Measurements from ENCODE around the gene FETUB.
"Not testable (repeated sequence)": the region's sequence is repeated elsewhere in the genome, so short reads cannot be mapped to it uniquely, and the experiment has no call there.

FETUB gene

DNA sequence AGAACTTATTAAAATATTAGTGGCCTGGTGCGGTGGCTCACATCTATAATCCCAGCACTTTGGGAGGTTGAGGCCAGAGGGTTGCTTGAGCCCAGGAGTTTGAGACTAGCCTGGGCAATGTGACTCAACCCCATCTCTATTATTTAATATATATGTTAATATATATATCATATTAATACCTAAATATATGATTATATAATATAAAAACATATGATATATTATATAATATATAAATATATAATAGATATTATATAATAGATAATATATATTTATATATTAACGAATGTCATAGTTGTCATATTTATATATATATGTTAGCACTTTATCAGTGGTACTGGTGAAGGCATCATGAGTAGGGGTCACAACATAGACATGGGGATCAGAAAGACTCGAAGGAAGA lies 30.9 kb downstream of the FETUB start:
- WGBS, 2 experiments: 87 to 91% methylated on average over 2 of the region's 3 CpGs
- H3K27ac ChIP-seq (ENCODE audit: insufficient read depth, low read depth, low read length, poor library complexity, severe bottlenecking): no peak overlapping the region
- no peaks in the 10 kb centered on the region for H3K9me3 ChIP-seq (ENCODE audit: control insufficient read depth, low read length)
- H3K4me3 ChIP-seq (ENCODE audit: insufficient read depth, low read depth, low read length): no peak overlapping the region
- H3K27me3 ChIP-seq (ENCODE audit: control insufficient read depth, insufficient read depth, low read length, poor library complexity, severe bottlenecking): no peaks in the 10 kb centered on the region
- H3K4me1 ChIP-seq (ENCODE audit: control insufficient read depth, insufficient read depth, low read length): peaks cover 7% of the 10 kb centered on the region
- no peaks in the 10 kb centered on the region for H3K36me3 ChIP-seq (ENCODE audit: control insufficient read depth, insufficient read depth, low read length)

DNA sequence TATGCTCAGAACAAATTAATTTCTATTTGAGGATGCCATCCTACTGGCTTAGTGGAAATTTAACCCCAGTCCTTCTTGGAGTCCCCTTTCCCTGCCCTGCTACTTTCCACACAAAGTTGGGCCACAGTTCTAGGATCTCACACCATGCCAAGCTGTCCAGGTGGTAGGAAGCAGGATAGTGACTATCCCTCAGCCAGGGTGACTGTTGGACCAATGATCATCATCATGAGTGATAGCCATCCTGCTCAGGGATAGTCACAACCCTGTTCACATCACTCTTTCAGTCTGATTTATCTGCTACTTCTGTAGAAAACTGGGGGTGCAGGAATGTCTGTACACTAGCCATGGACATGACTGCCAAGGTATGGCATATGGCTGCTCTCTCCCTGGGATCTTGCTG lies 38.4 kb downstream of the FETUB start:
- H3K36me3 ChIP-seq (ENCODE audit: control insufficient read depth, insufficient read depth, low read length): no peaks in the 10 kb centered on the region
- H3K4me1 ChIP-seq (ENCODE audit: control insufficient read depth, insufficient read depth, low read length): no peaks in the 10 kb centered on the region
- no peaks in the 10 kb centered on the region for H3K27me3 ChIP-seq (ENCODE audit: control insufficient read depth, insufficient read depth, low read length, poor library complexity, severe bottlenecking)
- H3K4me3 ChIP-seq (ENCODE audit: insufficient read depth, low read depth, low read length): no peak overlapping the region
- no peaks in the 10 kb centered on the region for H3K9me3 ChIP-seq (ENCODE audit: control insufficient read depth, low read length)
- H3K27ac ChIP-seq (ENCODE audit: insufficient read depth, low read depth, low read length, poor library complexity, severe bottlenecking): no peak overlapping the region

DNA sequence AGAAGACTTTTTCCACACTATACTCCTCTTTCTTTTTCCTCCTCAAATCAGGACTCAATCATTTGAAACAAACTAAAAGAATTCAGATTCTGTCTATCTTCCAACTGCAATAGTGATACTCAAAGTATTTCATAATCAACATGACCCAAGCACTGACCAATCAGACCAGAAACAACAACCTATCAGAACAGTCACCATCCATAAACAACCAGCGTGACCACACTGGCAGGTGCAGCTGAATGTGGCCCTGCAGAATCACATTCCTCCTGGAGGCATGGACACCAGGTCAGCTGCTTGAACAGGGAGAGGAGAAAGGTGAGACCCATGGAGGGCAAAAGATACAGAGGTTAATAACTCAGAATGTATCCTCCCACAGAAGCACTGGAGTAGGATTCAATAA lies 39.0 kb downstream of the FETUB start:
- Histone ChIP-seq H3K4me1 (ENCODE audit: control insufficient read depth, insufficient read depth, low read length) (no peaks in the 10 kb centered on the region), H3K36me3 (ENCODE audit: control insufficient read depth, insufficient read depth, low read length) (no peaks in the 10 kb centered on the region), H3K4me3 (ENCODE audit: insufficient read depth, low read depth, low read length) (no peak overlapping the region), H3K9me3 (ENCODE audit: control insufficient read depth, low read length) (no peaks in the 10 kb centered on the region), H3K27ac (ENCODE audit: insufficient read depth, low read depth, low read length, poor library complexity, severe bottlenecking) (no peak overlapping the region), H3K27me3 (ENCODE audit: control insufficient read depth, insufficient read depth, low read length, poor library complexity, severe bottlenecking) (no peaks in the 10 kb centered on the region)
- 83 to 100% methylated on average over 1 of the region's 1 CpG for WGBS, 2 experiments

DNA sequence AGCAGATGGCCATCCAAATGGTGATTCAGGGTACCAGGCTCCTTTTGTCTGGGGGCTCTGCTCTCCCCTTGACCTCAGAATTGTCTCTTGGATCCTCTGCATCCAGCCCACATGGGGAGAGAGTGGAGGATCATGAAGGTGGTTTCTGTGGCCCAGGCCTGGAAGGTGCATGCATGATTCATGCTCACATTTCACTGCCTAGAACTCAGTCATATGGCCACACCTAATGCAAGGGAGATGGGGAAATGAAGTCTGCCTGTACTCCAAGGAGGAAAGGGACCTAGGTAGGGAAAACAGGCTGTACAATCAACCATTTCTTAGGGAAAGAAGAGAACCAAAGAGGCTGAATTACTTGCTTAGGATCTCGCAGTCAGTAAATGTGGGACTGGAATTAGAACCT lies 40.7 kb downstream of the FETUB start:
- Histone ChIP-seq H3K4me3 (ENCODE audit: insufficient read depth, low read depth, low read length) (no peak overlapping the region), H3K4me1 (ENCODE audit: control insufficient read depth, insufficient read depth, low read length) (no peaks in the 10 kb centered on the region)
- 93 to 95% methylated on average over 1 of the region's 1 CpG for WGBS, 2 experiments

DNA sequence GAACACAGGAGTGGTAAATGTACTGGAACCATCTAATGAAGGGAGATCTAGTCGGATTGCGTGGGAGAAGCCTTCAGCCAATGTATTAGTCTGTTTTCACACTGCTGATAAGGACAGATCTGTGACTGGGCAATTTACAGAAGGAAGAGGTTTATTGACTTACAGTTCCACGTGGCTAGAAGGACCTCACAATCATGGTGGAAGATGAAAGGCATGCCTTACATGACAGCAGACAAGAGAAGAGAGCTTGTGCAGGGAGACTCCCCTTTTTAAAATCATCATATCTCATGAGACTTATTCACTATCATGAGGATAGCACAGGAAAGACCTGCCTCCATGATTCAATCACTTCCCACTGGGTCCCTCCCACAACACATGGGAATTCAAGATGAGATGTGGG lies 42.6 kb downstream of the FETUB start:
- no peaks in the 10 kb centered on the region for H3K27me3 ChIP-seq (ENCODE audit: control insufficient read depth, insufficient read depth, low read length, poor library complexity, severe bottlenecking)
- H3K4me1 ChIP-seq (ENCODE audit: control insufficient read depth, insufficient read depth, low read length): no peaks in the 10 kb centered on the region
- no peaks in the 10 kb centered on the region for H3K36me3 ChIP-seq (ENCODE audit: control insufficient read depth, insufficient read depth, low read length)
- no peaks in the 10 kb centered on the region for H3K9me3 ChIP-seq (ENCODE audit: control insufficient read depth, low read length)
- H3K4me3 ChIP-seq (ENCODE audit: insufficient read depth, low read depth, low read length): no peak overlapping the region
- WGBS, 2 experiments: 86 to 89% methylated on average over 3 of the region's 3 CpGs
- H3K27ac ChIP-seq (ENCODE audit: insufficient read depth, low read depth, low read length, poor library complexity, severe bottlenecking): no peak overlapping the region

More for the DNA sequence above, 40.7 kb downstream of the FETUB start:
- Histone ChIP-seq H3K27ac (ENCODE audit: insufficient read depth, low read depth, low read length, poor library complexity, severe bottlenecking) (no peak overlapping the region), H3K27me3 (ENCODE audit: control insufficient read depth, insufficient read depth, low read length, poor library complexity, severe bottlenecking) (no peaks in the 10 kb centered on the region), H3K36me3 (ENCODE audit: control insufficient read depth, insufficient read depth, low read length) (no peaks in the 10 kb centered on the region), H3K9me3 (ENCODE audit: control insufficient read depth, low read length) (no peaks in the 10 kb centered on the region)

DNA sequence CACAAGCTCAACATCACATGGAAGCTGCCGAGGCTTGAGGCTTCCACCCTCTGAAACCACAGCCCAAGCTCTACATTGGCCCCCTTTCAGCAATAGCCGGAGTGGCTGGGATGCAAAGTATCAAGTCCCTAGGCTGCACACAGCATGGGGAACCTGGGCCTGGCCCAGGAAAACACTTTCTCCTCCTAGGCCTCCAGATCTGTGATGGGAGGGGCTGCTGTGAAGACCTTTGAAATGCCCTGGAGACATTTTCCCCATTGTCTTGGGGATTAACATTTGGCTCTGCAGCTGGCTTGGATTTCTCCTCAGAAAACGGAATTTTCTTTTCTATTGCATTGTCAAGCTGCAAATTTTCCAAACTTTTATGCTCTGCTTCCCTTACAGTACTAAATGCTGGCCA lies 43.8 kb downstream of the FETUB start:
- Histone ChIP-seq H3K36me3 (ENCODE audit: control insufficient read depth, insufficient read depth, low read length) (no peaks in the 10 kb centered on the region), H3K4me1 (ENCODE audit: control insufficient read depth, insufficient read depth, low read length) (no peaks in the 10 kb centered on the region), H3K9me3 (ENCODE audit: control insufficient read depth, low read length) (no peaks in the 10 kb centered on the region), H3K27me3 (ENCODE audit: control insufficient read depth, insufficient read depth, low read length, poor library complexity, severe bottlenecking) (no peaks in the 10 kb centered on the region), H3K27ac (ENCODE audit: insufficient read depth, low read depth, low read length, poor library complexity, severe bottlenecking) (no peak overlapping the region), H3K4me3 (ENCODE audit: insufficient read depth, low read depth, low read length) (no peak overlapping the region)
- 80 to 86% methylated on average over 3 of the region's 3 CpGs for WGBS, 2 experiments

DNA sequence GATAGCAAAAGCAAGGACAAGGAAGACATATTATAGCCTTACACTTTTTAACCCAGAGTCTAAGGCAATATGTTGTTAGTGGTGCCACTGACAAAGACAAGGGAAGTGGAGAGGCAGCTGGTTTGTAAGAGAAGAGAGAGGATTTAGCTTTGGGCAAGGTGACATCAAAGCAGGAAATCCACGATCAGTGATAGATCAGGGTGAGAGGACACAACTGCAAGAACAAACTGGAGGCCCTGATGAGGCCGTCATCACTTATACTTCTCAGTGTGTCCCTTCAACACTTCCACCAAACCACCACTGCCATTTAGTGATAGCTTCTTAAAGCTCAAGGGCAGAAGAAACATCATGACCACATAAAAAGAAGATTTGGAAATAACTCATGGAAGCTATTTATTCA lies 46.3 kb downstream of the FETUB start:
- H3K9me3 ChIP-seq (ENCODE audit: control insufficient read depth, low read length); H3K4me1 ChIP-seq (ENCODE audit: control insufficient read depth, insufficient read depth, low read length); H3K27ac ChIP-seq (ENCODE audit: insufficient read depth, low read depth, low read length, poor library complexity, severe bottlenecking); H3K27me3 ChIP-seq (ENCODE audit: control insufficient read depth, insufficient read depth, low read length, poor library complexity, severe bottlenecking); H3K4me3 ChIP-seq (ENCODE audit: insufficient read depth, low read depth, low read length); H3K36me3 ChIP-seq (ENCODE audit: control insufficient read depth, insufficient read depth, low read length): not testable (repeated sequence)
- 96 to 97% methylated on average over 2 of the region's 2 CpGs for WGBS, 2 experiments

DNA sequence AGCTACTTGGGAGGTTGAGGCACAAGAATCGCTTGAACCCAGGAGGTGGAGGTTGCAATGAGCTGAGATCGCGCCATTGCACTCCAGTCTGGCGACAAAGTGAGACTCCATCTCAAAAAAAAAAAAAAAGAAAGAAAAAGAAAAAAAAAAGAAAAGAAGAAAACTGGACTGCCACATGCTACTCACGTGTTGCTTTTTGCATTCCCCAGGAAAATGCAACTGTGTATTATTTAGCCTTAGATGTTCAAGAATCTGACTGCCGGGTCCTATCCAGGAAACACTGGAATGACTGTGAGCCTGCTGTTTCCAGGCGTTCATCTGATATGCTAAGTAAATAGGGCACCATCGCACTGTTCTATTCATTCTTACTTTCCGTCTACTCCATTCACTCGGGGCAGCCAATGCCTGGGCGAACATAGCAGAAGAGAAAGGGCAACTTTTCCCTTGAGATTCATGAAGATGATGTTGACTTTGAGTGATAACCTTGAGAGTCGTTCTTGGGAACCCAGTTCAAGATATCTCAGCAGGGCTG lies 47.0 kb downstream of the FETUB start:
- no peaks in the 10 kb centered on the region for H3K4me1 ChIP-seq (ENCODE audit: control insufficient read depth, insufficient read depth, low read length)
- H3K9me3 ChIP-seq (ENCODE audit: control insufficient read depth, low read length): no peaks in the 10 kb centered on the region
- no peaks in the 10 kb centered on the region for H3K27me3 ChIP-seq (ENCODE audit: control insufficient read depth, insufficient read depth, low read length, poor library complexity, severe bottlenecking)
- H3K36me3 ChIP-seq (ENCODE audit: control insufficient read depth, insufficient read depth, low read length): no peaks in the 10 kb centered on the region
- 93% methylated on average over 12 of the region's 12 CpGs for WGBS, 2 experiments
- H3K27ac ChIP-seq (ENCODE audit: insufficient read depth, low read depth, low read length, poor library complexity, severe bottlenecking): no peak overlapping the region
- H3K4me3 ChIP-seq (ENCODE audit: insufficient read depth, low read depth, low read length): no peak overlapping the region

DNA sequence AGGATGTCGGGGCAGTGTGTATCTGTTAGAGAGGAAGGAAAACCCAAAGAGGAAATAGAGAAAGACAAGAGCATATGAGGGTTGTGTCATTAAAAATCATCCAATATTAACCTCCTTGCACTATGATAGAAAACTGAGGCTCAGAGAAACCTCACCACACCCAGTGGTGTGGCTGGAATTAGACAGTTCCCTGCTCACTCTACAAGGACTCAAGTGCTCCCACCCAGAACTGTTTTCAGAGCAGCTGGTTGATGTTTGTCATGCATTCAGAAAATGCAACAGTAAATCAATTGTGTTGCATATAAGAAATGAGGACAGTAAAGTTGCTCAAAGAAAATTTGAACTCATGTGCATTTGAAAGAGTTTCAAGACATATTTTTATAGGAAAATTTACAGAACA lies 50.1 kb downstream of the FETUB start:
- not testable (repeated sequence) for H3K4me3 ChIP-seq (ENCODE audit: insufficient read depth, low read depth, low read length); H3K4me1 ChIP-seq (ENCODE audit: control insufficient read depth, insufficient read depth, low read length); H3K27ac ChIP-seq (ENCODE audit: insufficient read depth, low read depth, low read length, poor library complexity, severe bottlenecking); H3K36me3 ChIP-seq (ENCODE audit: control insufficient read depth, insufficient read depth, low read length); H3K9me3 ChIP-seq (ENCODE audit: control insufficient read depth, low read length); H3K27me3 ChIP-seq (ENCODE audit: control insufficient read depth, insufficient read depth, low read length, poor library complexity, severe bottlenecking)
- 92 to 100% methylated on average over 1 of the region's 1 CpG for WGBS, 2 experiments

DNA sequence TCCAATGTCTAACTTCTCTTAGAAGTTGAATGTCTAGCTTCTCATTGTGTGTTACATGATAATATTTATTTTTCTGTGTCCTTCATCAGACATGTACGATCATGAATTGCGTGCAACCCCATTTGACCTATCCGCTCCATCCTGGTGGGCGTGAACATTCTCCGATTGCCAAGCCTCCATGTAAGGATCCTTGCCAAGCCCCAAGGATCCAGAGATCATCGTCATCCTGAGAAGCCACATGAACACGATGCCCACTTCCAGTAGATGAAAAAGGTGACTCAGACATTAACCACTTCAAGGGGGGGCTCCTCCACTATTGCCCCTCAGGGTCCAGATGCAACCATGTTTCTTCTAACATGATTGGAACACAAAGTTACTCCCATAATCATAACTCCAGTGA lies 51.5 kb downstream of the FETUB start:
- no peaks in the 10 kb centered on the region for H3K36me3 ChIP-seq (ENCODE audit: control insufficient read depth, insufficient read depth, low read length)
- H3K27ac ChIP-seq (ENCODE audit: insufficient read depth, low read depth, low read length, poor library complexity, severe bottlenecking): no peak overlapping the region
- H3K9me3 ChIP-seq (ENCODE audit: control insufficient read depth, low read length): no peaks in the 10 kb centered on the region
- no peak overlapping the region for H3K4me3 ChIP-seq (ENCODE audit: insufficient read depth, low read depth, low read length)
- H3K27me3 ChIP-seq (ENCODE audit: control insufficient read depth, insufficient read depth, low read length, poor library complexity, severe bottlenecking): no peaks in the 10 kb centered on the region
- 96 to 97% methylated on average over 7 of the region's 7 CpGs for WGBS, 2 experiments
- no peaks in the 10 kb centered on the region for H3K4me1 ChIP-seq (ENCODE audit: control insufficient read depth, insufficient read depth, low read length)

DNA sequence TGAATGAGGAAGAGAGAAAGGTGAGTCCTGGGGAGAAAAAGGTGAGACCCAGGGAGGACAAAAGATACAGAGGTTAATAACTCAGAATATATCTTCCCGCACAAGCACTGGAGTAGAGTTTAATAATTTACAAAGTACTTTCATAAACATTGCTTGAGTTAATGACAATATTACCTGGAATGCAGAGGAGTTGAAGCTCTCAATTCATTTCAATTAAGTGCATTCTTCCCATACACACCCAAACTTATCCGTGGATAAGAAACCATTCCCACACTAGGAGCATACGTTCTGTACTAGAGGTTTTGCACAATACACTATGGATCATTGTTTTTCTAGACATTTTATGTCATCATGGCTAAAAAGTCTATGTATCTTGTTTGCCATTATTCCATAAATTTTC lies 53.6 kb downstream of the FETUB start:
- H3K4me1 ChIP-seq (ENCODE audit: control insufficient read depth, insufficient read depth, low read length): no peaks in the 10 kb centered on the region
- WGBS, 2 experiments: 89 to 90% methylated on average over 2 to 3 of the region's 3 CpGs
- no peaks in the 10 kb centered on the region for H3K27me3 ChIP-seq (ENCODE audit: control insufficient read depth, insufficient read depth, low read length, poor library complexity, severe bottlenecking)
- H3K9me3 ChIP-seq (ENCODE audit: control insufficient read depth, low read length): no peaks in the 10 kb centered on the region
- no peak overlapping the region for H3K4me3 ChIP-seq (ENCODE audit: insufficient read depth, low read depth, low read length)
- H3K36me3 ChIP-seq (ENCODE audit: control insufficient read depth, insufficient read depth, low read length): no peaks in the 10 kb centered on the region
- H3K27ac ChIP-seq (ENCODE audit: insufficient read depth, low read depth, low read length, poor library complexity, severe bottlenecking): no peak overlapping the region
